SU-DHL-6 (cell line): ENCODE results near the gene ALG5.

Experiments
- H2AFZ ChIP-seq: fragments of 200-600 bp; sonication (generic); 2 replicates; pipeline ENCODE4 v1.6.1; 2014; ENCODE audit warnings: low read depth, mild to moderate bottlenecking, moderate library complexity, mixed read lengths, antibody characterized with exemption, low read length; ENCODE audit not compliant: severe bottlenecking
- H3F3A ChIP-seq: fragments of 200-600 bp; shearing (Covaris generic); 2 replicates; pipeline ENCODE4 v1.6.0; 2016; ENCODE audit warnings: antibody characterized with exemption, mild to moderate bottlenecking; ENCODE audit not compliant: insufficient read depth
- H3K27ac ChIP-seq: fragments of 200-600 bp; sonication (generic); 2 replicates; pipeline ENCODE4 v1.5.1; 2016; ENCODE audit warnings: low read depth, mild to moderate bottlenecking, low read length, moderate library complexity, mixed read lengths
- H3K27me3 ChIP-seq: fragments of 200-600 bp; sonication (generic), shearing (Covaris generic); 2 replicates; pipeline ENCODE4 v1.6.0; 2014; ENCODE audit warnings: mild to moderate bottlenecking, low read length
- H3K36me3 ChIP-seq: fragments of 200-600 bp; sonication (generic); 2 replicates; pipeline ENCODE4 v1.6.1; 2014; ENCODE audit warnings: mild to moderate bottlenecking, low read length, mixed read lengths
- H3K4me2 ChIP-seq: fragments of 300-600, 200-600 bp; shearing (Covaris generic), sonication (generic); 2 replicates; pipeline ENCODE4 v1.6.0; 2014; ENCODE audit warnings: low read length, low read depth, mild to moderate bottlenecking; ENCODE audit not compliant: poor library complexity, severe bottlenecking
- H3K4me3 ChIP-seq: fragments of 200-600 bp; sonication (generic); 2 replicates; pipeline ENCODE4 v1.5.1; 2014; ENCODE audit warnings: antibody characterized with exemption, low read length, mild to moderate bottlenecking, mixed read lengths; ENCODE audit not compliant: insufficient read depth, poor library complexity, severe bottlenecking
- H3K79me2 ChIP-seq: fragments of 200-600 bp; sonication (generic); 2 replicates; pipeline ENCODE4 v1.6.1; 2014; ENCODE audit warnings: mild to moderate bottlenecking, low read length, moderate library complexity; ENCODE audit not compliant: insufficient read depth
- H3K9ac ChIP-seq: fragments of 200-600 bp; sonication (generic); 2 replicates; pipeline ENCODE4 v1.7.0; 2014; ENCODE audit warnings: mild to moderate bottlenecking, low read length
- H3K9me2 ChIP-seq: fragments of 200-600 bp; sonication (generic); replicated peaks from 2 replicates; pipeline ENCODE4 v1.6.1; 2014; ENCODE audit warnings: low read length; ENCODE audit not compliant: insufficient read depth
- H3K9me3 ChIP-seq: fragments of 200-600 bp; sonication (generic); 2 replicates; pipeline ENCODE4 v1.6.1; 2014; ENCODE audit warnings: low read length, mixed read lengths; ENCODE audit not compliant: insufficient read depth
- H4K20me1 ChIP-seq: fragments of 200-600 bp; sonication (generic); 2 replicates; pipeline ENCODE4 v1.6.1; 2014; ENCODE audit warnings: low read depth, mild to moderate bottlenecking, antibody characterized with exemption, low read length, moderate library complexity, mixed read lengths
- EZH2phosphoT487 ChIP-seq: fragments of 200-600 bp; sonication (generic), shearing (Covaris generic); conservative IDR thresholded peaks from 2 replicates; pipeline ENCODE4 v1.6.1; 2018; ENCODE audit warnings: mild to moderate bottlenecking, antibody characterized with exemption, low read length, moderate library complexity, mixed read lengths
- TF ChIP-seq, protein P1 (sequence below): fragments of 200-600 bp; sonication (generic); IDR thresholded peaks from one replicate; pipeline ENCODE4 v1.5.1; 2017; ENCODE audit warnings: antibody characterized with exemption, mild to moderate bottlenecking, low read length, moderate library complexity; ENCODE audit not compliant: insufficient read depth, poor library complexity, severe bottlenecking

The ALG5 gene

DNA sequence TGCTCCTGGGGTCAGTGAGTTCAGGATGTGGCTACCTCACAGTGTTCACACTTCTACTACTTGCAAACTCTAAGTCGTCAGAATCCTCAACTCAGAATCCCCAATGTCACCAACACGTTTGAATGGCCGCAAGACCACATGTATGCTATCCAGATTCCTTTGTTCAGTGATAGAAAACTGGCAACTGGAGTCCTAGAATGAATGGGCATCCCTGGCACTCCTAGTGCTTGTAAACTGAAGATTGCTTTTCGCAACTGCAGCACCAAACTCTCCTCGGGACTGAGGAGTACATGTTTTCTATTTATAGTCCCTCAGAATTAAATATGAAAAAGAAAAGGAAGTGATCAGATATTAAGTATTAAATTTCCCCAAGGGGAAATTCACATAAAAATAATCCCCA lies 84.0 kb downstream of the ALG5 start:
- no peak overlapping the region for H3K4me3 ChIP-seq
- no peaks in the 10 kb centered on the region for H3K27me3 ChIP-seq
- H3K27ac ChIP-seq, result no peak overlapping the region
- no peaks in the 10 kb centered on the region for H3K9me3 ChIP-seq
- H4K20me1 ChIP-seq, result no peaks in the 10 kb centered on the region
- no peaks in the 10 kb centered on the region for H3K36me3 ChIP-seq
- no peaks in the 10 kb centered on the region for H3F3A ChIP-seq
- H3K9me2 ChIP-seq, result no peaks in the 10 kb centered on the region
- no peak overlapping the region for H3K9ac ChIP-seq
- TF ChIP-seq EZH2phosphoT487, result no peak
- TF ChIP-seq, protein P1, sequence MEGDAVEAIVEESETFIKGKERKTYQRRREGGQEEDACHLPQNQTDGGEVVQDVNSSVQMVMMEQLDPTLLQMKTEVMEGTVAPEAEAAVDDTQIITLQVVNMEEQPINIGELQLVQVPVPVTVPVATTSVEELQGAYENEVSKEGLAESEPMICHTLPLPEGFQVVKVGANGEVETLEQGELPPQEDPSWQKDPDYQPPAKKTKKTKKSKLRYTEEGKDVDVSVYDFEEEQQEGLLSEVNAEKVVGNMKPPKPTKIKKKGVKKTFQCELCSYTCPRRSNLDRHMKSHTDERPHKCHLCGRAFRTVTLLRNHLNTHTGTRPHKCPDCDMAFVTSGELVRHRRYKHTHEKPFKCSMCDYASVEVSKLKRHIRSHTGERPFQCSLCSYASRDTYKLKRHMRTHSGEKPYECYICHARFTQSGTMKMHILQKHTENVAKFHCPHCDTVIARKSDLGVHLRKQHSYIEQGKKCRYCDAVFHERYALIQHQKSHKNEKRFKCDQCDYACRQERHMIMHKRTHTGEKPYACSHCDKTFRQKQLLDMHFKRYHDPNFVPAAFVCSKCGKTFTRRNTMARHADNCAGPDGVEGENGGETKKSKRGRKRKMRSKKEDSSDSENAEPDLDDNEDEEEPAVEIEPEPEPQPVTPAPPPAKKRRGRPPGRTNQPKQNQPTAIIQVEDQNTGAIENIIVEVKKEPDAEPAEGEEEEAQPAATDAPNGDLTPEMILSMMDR, result no peak
- no peak overlapping the region for H2AFZ ChIP-seq
- H3K79me2 ChIP-seq, result no peaks in the 10 kb centered on the region
- no peak overlapping the region for H3K4me2 ChIP-seq

DNA sequence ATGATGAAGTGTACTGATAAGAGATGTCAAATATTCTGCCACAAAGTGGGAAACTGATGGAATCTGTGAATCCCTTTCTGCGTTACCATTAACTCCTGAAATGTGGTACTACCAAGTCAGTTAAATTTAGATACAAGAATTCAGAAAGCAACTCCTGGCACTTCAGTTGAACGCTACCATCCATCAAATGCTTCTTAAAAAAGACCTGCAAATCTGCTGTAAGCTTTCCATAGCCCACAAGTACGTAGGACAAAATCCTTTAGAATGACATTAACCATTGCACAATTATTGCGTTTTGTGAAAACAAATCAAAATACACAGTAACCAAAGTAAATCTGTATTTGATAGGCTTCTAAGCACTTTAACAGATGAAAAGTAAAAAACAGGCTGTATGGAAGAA lies 84.5 kb downstream of the ALG5 start:
- Histone ChIP-seq H3K9me3 (no peaks in the 10 kb centered on the region), H3K27ac (no peak overlapping the region), H4K20me1 (no peaks in the 10 kb centered on the region), H3K9me2 (no peaks in the 10 kb centered on the region), H3K4me3 (no peak overlapping the region), H3K36me3 (no peaks in the 10 kb centered on the region), H3K27me3 (no peaks in the 10 kb centered on the region), H3K79me2 (no peaks in the 10 kb centered on the region), H3K9ac (no peak overlapping the region), H2AFZ (no peak overlapping the region), H3F3A (no peaks in the 10 kb centered on the region), H3K4me2 (no peak overlapping the region)
- TF ChIP-seq EZH2phosphoT487, result no peak
- TF ChIP-seq, protein P1, result no peak

DNA sequence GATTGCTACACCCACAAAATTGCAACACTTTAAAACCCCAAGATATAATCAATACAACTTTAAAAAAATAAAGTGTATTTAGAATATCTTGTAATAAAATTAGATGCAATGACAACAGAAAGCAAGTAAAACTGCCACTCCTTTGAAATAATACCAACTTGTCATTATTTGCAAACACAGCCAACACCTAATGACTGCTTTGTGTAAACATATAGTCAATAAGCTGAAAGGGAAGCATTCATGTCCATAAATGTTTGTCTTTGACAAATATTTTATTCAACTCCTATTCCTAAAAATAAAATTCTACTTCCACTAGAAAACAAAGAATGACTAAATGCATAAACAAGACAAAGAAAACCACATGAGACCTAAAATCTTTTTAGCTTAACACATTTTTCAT lies 85.7 kb downstream of the ALG5 start:
- H3K27ac ChIP-seq, result no peak overlapping the region
- H3K4me3 ChIP-seq, result no peak overlapping the region
- no peaks in the 10 kb centered on the region for H3K9me3 ChIP-seq
- no peaks in the 10 kb centered on the region for H4K20me1 ChIP-seq
- TF ChIP-seq EZH2phosphoT487, result no peak
- TF ChIP-seq, protein P1, result no peak
- no peaks in the 10 kb centered on the region for H3K36me3 ChIP-seq
- H3K79me2 ChIP-seq, result no peaks in the 10 kb centered on the region
- H3F3A ChIP-seq, result no peaks in the 10 kb centered on the region
- no peak overlapping the region for H3K9ac ChIP-seq
- no peak overlapping the region for H2AFZ ChIP-seq
- no peak overlapping the region for H3K4me2 ChIP-seq
- no peaks in the 10 kb centered on the region for H3K9me2 ChIP-seq
- H3K27me3 ChIP-seq, result no peaks in the 10 kb centered on the region
